MM.1S (cell line): ENCODE measurements around the gene CNTN1.

Source experiments
- DNase-seq: peaks from one replicate; pipeline ENCODE4 v3.0.0-alpha.2; 2015
- H2AFZ ChIP-seq: fragments of 300-600 bp; sonication (generic); 2 replicates; pipeline ENCODE4 v1.6.0; 2016; ENCODE audit warnings: antibody characterized with exemption, low read length
- H3F3A ChIP-seq: fragments of 300-600 bp; sonication (generic); 2 replicates; pipeline ENCODE4 v1.6.1; 2016; ENCODE audit warnings: mild to moderate bottlenecking, antibody characterized with exemption, low read length, moderate library complexity, mixed read lengths; ENCODE audit not compliant: insufficient read depth
- H3K27ac ChIP-seq: fragments of 300-600 bp; sonication (generic); 2 replicates; pipeline ENCODE4 v1.5.1; 2016; ENCODE audit warnings: mild to moderate bottlenecking, low read length
- H3K27me3 ChIP-seq: fragments of 300-600 bp; sonication (generic); replicated peaks from 2 replicates; pipeline ENCODE4 v1.6.0; 2016; ENCODE audit warnings: low read length; ENCODE audit not compliant: insufficient read depth
- H3K36me3 ChIP-seq: fragments of 300-600 bp; sonication (generic); replicated peaks from 2 replicates; pipeline ENCODE4 v1.6.1; 2016; ENCODE audit warnings: mild to moderate bottlenecking, low read length, mixed read lengths; ENCODE audit not compliant: insufficient read depth
- H3K4me1 ChIP-seq: fragments of 300-600 bp; sonication (generic); 2 replicates; pipeline ENCODE4 v1.6.1; 2016; ENCODE audit warnings: low read length, mixed read lengths
- H3K4me2 ChIP-seq: fragments of 300-600 bp; sonication (generic); 2 replicates; pipeline ENCODE4 v1.6.0; 2016; ENCODE audit warnings: low read depth, low read length
- H3K4me3 ChIP-seq: fragments of 300-600 bp; sonication (generic); 2 replicates; pipeline ENCODE4 v1.5.1; 2016; ENCODE audit warnings: low read length, mixed read lengths
- H3K79me2 ChIP-seq: fragments of 300-600 bp; sonication (generic); 2 replicates; pipeline ENCODE4 v1.6.1; 2016; ENCODE audit warnings: mixed run types, low read length, mixed read lengths
- H3K9ac ChIP-seq: fragments of 300-600 bp; sonication (generic); 2 replicates; pipeline ENCODE4 v1.6.1; 2016; ENCODE audit warnings: low read length, mixed read lengths
- H3K9me2 ChIP-seq: fragments of 300-600 bp; sonication (generic); replicated peaks from 2 replicates; pipeline ENCODE4 v1.6.1; 2016; ENCODE audit warnings: mild to moderate bottlenecking, low read length, mixed read lengths; ENCODE audit not compliant: insufficient read depth
- H3K9me3 ChIP-seq: fragments of 300-600 bp; sonication (generic); replicated peaks from 2 replicates; pipeline ENCODE4 v1.6.1; 2016; ENCODE audit warnings: mild to moderate bottlenecking, low read length, mixed read lengths; ENCODE audit not compliant: insufficient read depth
- H4K20me1 ChIP-seq: fragments of 300-600 bp; sonication (generic); 2 replicates; pipeline ENCODE4 v1.6.1; 2016; ENCODE audit warnings: mild to moderate bottlenecking, low read length, moderate library complexity, mixed read lengths; ENCODE audit not compliant: insufficient read depth
- EZH2 ChIP-seq: fragments of 300-600 bp; sonication (generic); optimal IDR thresholded peaks from 2 replicates; pipeline ENCODE3; 2017; ENCODE audit warnings: low read depth, mild to moderate bottlenecking, antibody characterized with exemption, low read length, mixed read lengths
- EZH2phosphoT487 ChIP-seq: fragments of 300-600 bp; sonication (generic); IDR thresholded peaks from 2 replicates; pipeline ENCODE4 v1.6.1; 2018; ENCODE audit warnings: antibody characterized with exemption, low read length
- TF ChIP-seq, protein P1 (sequence below): fragments of 300-600 bp; sonication (generic); IDR thresholded peaks from 2 replicates; pipeline ENCODE4 v1.5.1; 2016; ENCODE audit warnings: antibody characterized with exemption, low read length, mixed read lengths

The CNTN1 gene

DNA sequence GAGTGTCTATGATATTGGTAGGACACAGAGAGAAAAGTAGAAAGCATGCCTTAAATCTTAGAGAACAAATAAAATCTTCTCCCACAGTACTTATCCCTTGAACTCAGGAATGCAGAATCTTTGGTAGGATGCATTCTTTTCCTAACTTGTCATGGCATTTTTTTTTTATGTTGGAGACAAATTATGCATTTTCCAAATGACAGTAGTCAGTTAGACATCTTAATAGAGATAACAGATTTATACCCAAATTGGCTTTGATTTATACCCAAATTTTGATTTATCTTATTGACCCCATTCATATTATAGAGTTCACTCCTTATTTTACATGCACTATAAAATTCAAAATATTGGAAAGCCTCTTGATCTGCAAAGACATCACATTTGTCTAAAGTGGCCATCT, 132.9 kb downstream of the CNTN1 start:
- H3K4me2 ChIP-seq: no peak overlapping the region
- DNase-seq: no peak

DNA sequence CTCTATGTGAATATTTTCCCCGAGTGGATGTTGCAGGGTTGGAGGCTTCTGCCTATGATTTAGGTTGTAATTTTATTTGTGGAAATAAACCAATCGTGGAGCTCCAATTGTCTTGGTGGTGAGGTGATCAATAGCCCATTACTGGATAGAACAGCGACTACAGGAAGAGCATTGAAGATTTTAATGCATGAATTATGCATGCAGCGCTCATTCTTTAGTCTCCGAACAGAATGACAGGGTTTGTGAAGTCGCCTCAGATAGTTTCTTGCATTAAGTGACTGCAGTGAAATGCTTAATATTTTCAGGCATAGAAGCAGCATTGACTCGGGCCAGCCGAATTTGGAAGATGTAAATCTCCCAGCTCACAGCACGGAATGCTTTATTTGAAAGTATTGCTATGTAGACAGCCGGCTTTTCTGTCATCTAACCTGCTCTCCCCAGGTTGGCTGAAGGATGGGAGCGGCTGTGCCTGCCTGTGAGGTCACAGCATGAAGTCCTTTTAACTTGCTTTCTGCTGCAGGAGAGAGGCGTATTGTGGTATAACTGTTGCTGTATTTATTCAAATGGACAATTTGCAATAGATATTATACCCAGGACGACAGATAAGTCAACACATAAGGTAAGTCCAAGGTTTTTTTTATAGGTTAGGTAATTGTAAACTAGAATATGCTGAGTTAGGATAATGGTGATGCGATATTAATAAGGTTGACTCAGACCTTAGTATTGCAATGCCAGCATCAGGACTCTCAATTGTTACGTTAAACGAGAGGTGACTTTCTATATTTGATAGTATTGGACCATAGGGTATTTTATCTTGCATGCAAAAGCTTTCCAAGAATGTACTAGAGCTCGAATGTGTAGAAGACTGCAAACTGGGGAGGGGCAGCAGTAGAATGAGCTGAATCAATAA, 135.7 kb downstream of the CNTN1 start:
- Histone ChIP-seq H4K20me1 (no peaks in the 10 kb centered on the region), H3K4me3 (no peak overlapping the region), H2AFZ (no peak overlapping the region), H3F3A (no peaks in the 10 kb centered on the region), H3K9me3 (no peaks in the 10 kb centered on the region), H3K9ac (no peak overlapping the region), H3K9me2 (no peaks in the 10 kb centered on the region), H3K36me3 (no peaks in the 10 kb centered on the region), H3K4me1 (no peaks in the 10 kb centered on the region), H3K27me3 (no peaks in the 10 kb centered on the region), H3K27ac (no peak overlapping the region), H3K4me2 (no peak overlapping the region), H3K79me2 (no peaks in the 10 kb centered on the region)
- DNase-seq: no peak
- TF ChIP-seq EZH2: no peak
- TF ChIP-seq, protein P1, sequence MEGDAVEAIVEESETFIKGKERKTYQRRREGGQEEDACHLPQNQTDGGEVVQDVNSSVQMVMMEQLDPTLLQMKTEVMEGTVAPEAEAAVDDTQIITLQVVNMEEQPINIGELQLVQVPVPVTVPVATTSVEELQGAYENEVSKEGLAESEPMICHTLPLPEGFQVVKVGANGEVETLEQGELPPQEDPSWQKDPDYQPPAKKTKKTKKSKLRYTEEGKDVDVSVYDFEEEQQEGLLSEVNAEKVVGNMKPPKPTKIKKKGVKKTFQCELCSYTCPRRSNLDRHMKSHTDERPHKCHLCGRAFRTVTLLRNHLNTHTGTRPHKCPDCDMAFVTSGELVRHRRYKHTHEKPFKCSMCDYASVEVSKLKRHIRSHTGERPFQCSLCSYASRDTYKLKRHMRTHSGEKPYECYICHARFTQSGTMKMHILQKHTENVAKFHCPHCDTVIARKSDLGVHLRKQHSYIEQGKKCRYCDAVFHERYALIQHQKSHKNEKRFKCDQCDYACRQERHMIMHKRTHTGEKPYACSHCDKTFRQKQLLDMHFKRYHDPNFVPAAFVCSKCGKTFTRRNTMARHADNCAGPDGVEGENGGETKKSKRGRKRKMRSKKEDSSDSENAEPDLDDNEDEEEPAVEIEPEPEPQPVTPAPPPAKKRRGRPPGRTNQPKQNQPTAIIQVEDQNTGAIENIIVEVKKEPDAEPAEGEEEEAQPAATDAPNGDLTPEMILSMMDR: no peak
- TF ChIP-seq EZH2phosphoT487: no peak

More for the DNA sequence above, 132.9 kb downstream of the CNTN1 start:
- Histone ChIP-seq H3K9me2 (no peaks in the 10 kb centered on the region), H3K4me3 (no peak overlapping the region), H3K27ac (no peak overlapping the region), H4K20me1 (no peaks in the 10 kb centered on the region), H3F3A (no peaks in the 10 kb centered on the region), H3K27me3 (no peaks in the 10 kb centered on the region), H3K9me3 (no peaks in the 10 kb centered on the region), H3K4me1 (no peaks in the 10 kb centered on the region), H2AFZ (no peak overlapping the region), H3K79me2 (no peaks in the 10 kb centered on the region), H3K9ac (no peak overlapping the region), H3K36me3 (no peaks in the 10 kb centered on the region)
- no peak for TF ChIP-seq EZH2phosphoT487
- no peak for TF ChIP-seq EZH2
- TF ChIP-seq, protein P1: no peak

DNA sequence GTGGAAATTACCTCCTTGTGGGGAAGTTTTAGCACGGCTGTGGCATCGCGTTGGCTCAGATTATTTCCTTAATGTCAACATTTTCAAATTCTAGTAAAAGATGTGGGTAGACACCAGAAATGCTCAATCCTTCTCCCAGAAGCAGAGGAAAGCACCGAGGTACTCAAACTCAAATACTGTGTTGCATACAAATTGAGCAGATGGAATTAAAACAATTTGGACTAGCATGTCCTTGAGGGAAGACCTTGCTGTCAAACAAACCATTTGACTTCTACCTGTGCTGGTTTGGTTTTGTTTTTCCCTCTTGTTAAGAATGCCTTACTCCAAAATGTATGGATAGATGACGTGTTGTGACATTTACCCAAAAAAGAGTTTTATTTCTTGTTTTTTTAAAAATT, 136.4 kb downstream of the CNTN1 start:
- no peak for DNase-seq
- no peaks in the 10 kb centered on the region for H3K9me2 ChIP-seq
- no peak for TF ChIP-seq EZH2phosphoT487
- no peak for TF ChIP-seq EZH2
- TF ChIP-seq, protein P1: no peak
- H3K4me3 ChIP-seq: no peak overlapping the region
- H3K9me3 ChIP-seq: no peaks in the 10 kb centered on the region
- H3K27ac ChIP-seq: no peak overlapping the region
- no peaks in the 10 kb centered on the region for H4K20me1 ChIP-seq
- no peak overlapping the region for H3K4me2 ChIP-seq
- H3K4me1 ChIP-seq: no peaks in the 10 kb centered on the region
- H3K36me3 ChIP-seq: no peaks in the 10 kb centered on the region
- no peaks in the 10 kb centered on the region for H3F3A ChIP-seq
- H3K79me2 ChIP-seq: no peaks in the 10 kb centered on the region
- no peak overlapping the region for H3K9ac ChIP-seq
- H3K27me3 ChIP-seq: no peaks in the 10 kb centered on the region
- no peak overlapping the region for H2AFZ ChIP-seq
